GM19455 (cell line): ENCODE measurements around the gene MZF1.
"Not testable (repeated sequence)": the region's sequence is repeated elsewhere in the genome, so short reads cannot be mapped to it uniquely, and the experiment has no call there.

Experiments used
- ATAC-seq: cut with Tn5 transposase; IDR thresholded peaks from one replicate; pipeline ENCODE4 v1.9.1; 2021; ENCODE audit not compliant: unreplicated experiment

Gene MZF1

GRCh38 chr19:58543826-58544590 is 29.1 kb downstream of the MZF1 start, which contains the start of gene TRIM28:
Gene TRIM28 (plus strand): TSS chr19:58544064. CDS start chr19:58544758, 694 bp downstream.
- ATAC-seq, result peak; percentile 74

GRCh38 chr19:58542641-58543372 is 30.3 kb downstream of the MZF1 start:
- ATAC-seq, result not testable (repeated sequence)

- ATAC-seq, result not testable (repeated sequence)
Measured at GRCh38 chr19:58539169-58539559, 34.0 kb downstream of the MZF1 start.

- ATAC-seq, result no peak
Measured at GRCh38 chr19:58538257-58539168, 34.6 kb downstream of the MZF1 start.

GRCh38 chr19:58536852-58537798 is 36.0 kb downstream of the MZF1 start:
- no peak for ATAC-seq

DNA sequence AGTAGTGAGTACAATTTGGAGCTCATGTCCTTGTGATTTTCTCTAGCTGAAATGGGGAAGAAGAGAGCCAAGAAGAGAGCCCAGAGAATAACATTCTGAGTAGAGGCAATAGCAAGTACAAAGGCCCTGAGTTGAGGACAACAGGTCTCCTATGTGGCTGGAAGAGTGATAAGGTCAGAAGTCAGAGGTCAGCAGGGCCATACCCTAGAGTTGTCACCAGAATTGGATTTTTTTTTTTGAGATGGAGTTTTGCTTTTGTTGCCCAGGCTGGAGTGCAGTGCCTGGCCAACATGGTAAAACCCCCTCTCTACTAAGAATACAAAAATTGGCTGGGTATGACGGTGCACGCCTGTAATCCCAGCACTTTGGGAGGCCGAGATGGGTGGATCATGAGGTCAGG is 37.3 kb downstream of the MZF1 start:
- no peak for ATAC-seq

- ATAC-seq, result no peak
Measured at GRCh38 chr19:58531034-58531840, 41.9 kb downstream of the MZF1 start.

DNA sequence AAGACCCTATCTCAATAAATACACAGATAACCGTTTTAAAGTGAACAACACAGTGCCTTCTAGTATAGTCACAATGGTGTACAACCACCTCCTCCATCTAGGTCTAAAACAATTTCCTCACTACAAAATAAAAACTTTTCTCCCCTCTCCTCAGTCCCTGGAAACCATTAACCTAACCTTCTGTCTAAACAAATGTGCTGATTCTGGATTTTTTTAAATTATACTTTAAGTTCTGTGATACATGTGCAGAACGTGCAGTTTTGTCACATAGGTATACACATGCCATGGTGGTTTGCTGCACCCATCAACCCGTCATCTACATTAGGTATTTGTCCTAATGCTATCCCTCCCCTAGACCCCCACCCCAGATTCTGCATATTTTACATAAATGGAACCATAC is 43.7 kb downstream of the MZF1 start:
- no peak for ATAC-seq

GRCh38 chr19:58522709-58523108 is 50.4 kb downstream of the MZF1 start:
- no peak for ATAC-seq

DNA sequence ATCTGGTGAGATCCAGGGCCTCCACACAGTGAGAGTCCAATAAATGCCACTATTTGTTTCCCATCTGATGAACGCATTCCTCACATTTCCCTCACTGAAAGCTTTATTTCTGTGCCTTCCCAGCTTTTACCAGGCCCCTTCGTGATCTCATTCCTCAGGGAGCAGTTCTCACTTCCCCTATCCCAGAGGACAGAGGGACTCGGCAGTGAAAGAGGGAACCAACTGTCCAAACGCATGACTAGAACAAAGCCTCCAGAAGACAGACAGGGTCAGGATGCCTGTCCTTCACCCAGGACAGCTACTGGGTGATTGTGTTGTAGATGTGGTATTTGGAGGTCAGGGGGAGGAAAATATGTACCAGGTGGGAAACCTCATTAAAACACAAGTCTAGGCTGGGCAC is 51.5 kb downstream of the MZF1 start:
- ATAC-seq, result no peak

DNA sequence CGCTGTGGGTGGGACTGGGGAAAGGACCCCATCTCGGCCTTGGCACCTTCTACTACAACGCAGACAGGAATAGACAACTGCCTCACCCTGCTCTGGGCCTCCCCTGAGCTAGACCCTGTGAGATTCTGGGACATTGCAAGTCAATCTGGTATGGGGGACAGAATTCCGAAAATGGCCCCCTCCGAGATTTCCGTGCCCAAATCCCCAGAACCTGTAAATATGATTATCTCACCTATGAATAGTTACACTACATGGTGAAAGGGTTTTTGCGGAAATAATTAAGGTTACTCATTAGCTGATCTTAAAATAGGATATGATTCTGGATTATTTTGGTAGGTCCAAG is 52.9 kb downstream of the MZF1 start:
- ATAC-seq, result no peak

DNA sequence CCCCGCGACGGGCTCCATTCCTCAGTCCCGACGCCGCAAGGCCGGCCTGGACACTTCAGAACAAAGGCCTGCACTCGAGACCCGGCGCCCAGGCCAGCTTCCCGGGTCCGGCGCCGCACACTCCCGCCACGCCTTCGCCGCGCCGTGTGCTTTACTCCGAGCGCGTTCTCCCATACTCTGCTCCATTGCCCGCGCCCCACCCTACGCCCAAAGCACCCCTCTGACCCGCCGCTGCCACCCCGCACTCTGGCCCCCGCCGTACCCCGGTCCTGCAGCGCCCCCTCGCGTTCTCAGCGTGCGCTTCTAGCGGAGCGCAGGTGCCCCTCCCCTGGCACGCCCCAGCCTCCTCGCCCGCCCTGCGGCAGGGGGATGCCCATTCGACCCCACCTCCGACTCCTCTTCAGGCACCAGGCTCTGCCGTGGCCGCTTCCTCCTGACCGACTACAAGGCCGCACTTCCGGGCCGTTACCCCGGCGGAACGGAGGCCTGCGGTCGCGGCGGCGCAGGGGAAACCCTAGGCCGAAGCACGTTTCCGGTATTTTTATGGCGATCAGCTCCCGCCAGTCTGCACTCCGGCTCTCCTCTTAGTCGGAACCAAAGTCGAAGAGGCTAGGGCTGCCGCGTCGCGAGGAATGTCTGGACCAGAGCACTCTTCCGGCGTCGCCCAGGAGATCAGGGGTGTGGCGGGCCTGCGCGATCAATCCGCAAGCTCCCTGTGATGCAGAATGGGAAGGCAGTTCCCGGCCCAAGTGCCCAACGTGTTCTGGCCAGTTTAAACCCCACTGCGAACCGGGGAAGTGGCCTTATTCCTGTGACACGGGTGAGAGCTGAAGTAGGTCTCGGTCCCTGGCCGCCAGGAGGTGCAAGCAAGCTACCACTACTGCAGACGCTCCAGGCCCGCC is 53.5 kb downstream of the MZF1 start, which contains the start of gene ZBTB45:
Gene ZBTB45, minus strand, starts transcription at position 456 of the 902 bp plus-strand sequence. CDS start 2,137 bp downstream, outside the sequence.
- ATAC-seq, result peak; percentile 73

- no peak for ATAC-seq
Measured at GRCh38 chr19:58519087-58519354, 54.1 kb downstream of the MZF1 start.

DNA sequence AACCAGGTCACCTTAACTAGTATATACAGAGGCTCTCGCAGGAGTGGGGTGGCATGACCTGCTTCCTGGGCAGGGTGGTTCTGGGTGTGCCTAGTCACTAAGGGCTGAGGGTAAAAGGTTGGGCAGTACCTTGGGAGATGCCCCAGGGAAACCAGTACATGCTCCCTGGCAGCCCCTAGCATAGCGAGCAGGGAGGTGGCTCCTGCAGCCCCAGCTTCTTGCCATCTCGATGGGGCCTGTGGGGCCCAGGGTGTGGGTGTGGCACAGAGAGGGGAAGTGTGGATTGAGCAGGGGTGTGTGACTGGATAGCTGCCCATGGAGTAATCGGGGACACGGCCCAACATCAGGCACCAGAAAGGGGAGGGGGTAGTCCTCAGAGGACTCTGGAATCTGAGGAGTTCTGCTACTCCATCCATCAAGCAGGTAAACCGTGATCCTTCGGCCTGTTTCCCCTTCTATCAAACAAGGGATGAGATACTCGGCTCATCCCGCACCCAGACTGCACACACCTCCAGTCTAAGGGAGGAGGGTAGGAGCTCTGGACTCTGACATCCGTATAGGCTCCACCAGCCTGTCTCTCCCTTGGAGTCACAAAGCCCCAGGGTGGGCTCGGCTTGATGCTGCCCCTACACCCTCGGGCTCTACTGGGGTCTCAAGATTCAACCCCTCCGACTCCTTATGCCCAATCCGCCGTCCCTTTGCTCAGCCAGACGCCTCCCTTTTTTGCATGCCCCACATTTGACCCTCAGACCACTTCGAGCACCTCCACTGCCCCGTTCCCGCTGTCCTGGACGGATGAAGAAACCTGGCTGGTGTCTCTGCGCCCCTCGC is 54.7 kb downstream of the MZF1 start:
- ATAC-seq, result no peak

- ATAC-seq, result no peak
Measured at GRCh38 chr19:58516964-58517833, 55.9 kb downstream of the MZF1 start.

DNA sequence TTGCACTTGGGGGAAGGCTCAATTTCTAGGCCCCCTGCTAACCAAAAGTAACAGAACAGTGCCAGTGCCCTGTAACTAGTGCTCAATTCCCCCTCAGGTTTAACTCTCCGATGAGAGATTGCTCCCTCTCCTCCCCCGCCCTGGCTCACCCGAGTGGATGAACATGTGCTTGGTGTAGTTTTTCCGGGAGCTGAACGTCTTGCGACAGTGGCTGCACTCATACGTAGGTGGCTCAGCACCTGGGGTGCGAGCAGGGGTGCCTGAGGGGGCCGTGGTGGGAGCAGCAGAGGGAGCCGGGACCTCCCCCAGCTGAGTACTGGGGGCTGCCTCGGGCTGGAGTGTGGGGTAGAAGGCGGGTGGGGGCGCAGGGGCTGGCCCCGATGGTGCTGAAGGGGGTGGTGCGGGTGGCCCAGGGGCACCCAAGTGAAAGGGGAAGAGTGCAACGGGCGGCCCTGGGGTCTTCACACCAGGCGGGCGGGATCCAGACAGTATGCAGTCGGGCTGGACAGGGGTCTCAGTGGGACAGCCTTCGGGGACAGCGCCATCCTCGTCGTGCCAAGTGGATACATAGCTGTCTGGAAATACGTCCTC is 56.8 kb downstream of the MZF1 start:
- no peak for ATAC-seq
